Natural killer cell (primary cell): ENCODE measurements around the gene EAF1. TPM values are rescaled to one million over a fixed set of nuclear protein-coding genes. Genes with fewer than 3 reads are reported as not detected.
A peak's percentile ranks its signal among the peaks of the same experiment; 100 is the strongest.
"Not testable (repeated sequence)": the region's sequence is repeated elsewhere in the genome, so short reads cannot be mapped to it uniquely, and the experiment has no call there.

Experiments
- ATAC-seq, 3 donors: fragments of 150-1000 bp in 2 of 3; fragments of 200-7000 bp in 1 of 3; cut with Tn5 transposase; 1 replicate in 1 of 3; 2 replicates in 2 of 3; pipeline ENCODE4 v1.10.0; 2021; ENCODE audit warnings: mild to moderate bottlenecking in 2 of 3, moderate library complexity in 2 of 3
- DNase-seq, 2 donors: peaks; one replicate each; pipeline versions ENCODE4 v3.0.0 to v3.0.0-alpha.2; 2013 to 2021; ENCODE audit warnings: mixed read lengths in 1 of 2
- H3K27ac ChIP-seq: one replicate; pipeline ENCODE4 v1.5.1; 2013; ENCODE audit warnings: mild to moderate bottlenecking, low read length
- H3K27me3 ChIP-seq: one replicate; pipeline ENCODE4 v1.6.1; 2013; ENCODE audit warnings: low read length; ENCODE audit not compliant: control insufficient read depth, insufficient read depth
- H3K36me3 ChIP-seq: one replicate; pipeline ENCODE4 v1.6.1; 2013; ENCODE audit warnings: low read length; ENCODE audit not compliant: control insufficient read depth, insufficient read depth
- H3K4me1 ChIP-seq: one replicate; pipeline ENCODE4 v1.6.1; 2013; ENCODE audit warnings: low read length; ENCODE audit not compliant: control insufficient read depth, insufficient read depth
- H3K4me3 ChIP-seq: one replicate; pipeline ENCODE4 v1.5.1; 2013; ENCODE audit warnings: low read length
- H3K9me3 ChIP-seq: one replicate; pipeline ENCODE4 v1.6.1; 2013; ENCODE audit warnings: low read length; ENCODE audit not compliant: control insufficient read depth, insufficient read depth
- H3K27ac Mint-ChIP-seq, 2 donors: one replicate each; pipeline ENCODE4 v1.8.0; 2022; ENCODE audit warnings: mild to moderate bottlenecking in 2 of 2, mixed read lengths in 2 of 2, moderate library complexity in 1 of 2
- H3K27me3 Mint-ChIP-seq, 2 donors: one replicate each; pipeline ENCODE4 v1.8.0; 2022; ENCODE audit warnings: low read depth in 2 of 2, mixed read lengths in 2 of 2
- H3K36me3 Mint-ChIP-seq: one replicate; pipeline ENCODE4 v1.8.0; 2022; ENCODE audit warnings: mixed read lengths
- H3K4me1 Mint-ChIP-seq, 2 donors: one replicate each; pipeline ENCODE4 v1.8.0; 2022; ENCODE audit warnings: mixed read lengths in 2 of 2
- H3K4me3 Mint-ChIP-seq: one replicate; pipeline ENCODE4 v1.8.0; 2022; ENCODE audit warnings: mild to moderate bottlenecking, moderate library complexity, mixed read lengths
- H3K9me3 Mint-ChIP-seq, 2 donors: one replicate each; pipeline ENCODE4 v1.8.0; 2022; ENCODE audit warnings: mixed read lengths in 2 of 2
- CTCF ChIP-seq: fragments of 200-600 bp; IDR thresholded peaks from one replicate; pipeline ENCODE4 v1.8.0; 2022; ENCODE audit warnings: antibody characterized with exemption
- WGBS: methylation state at CpG from one replicate; pipeline ENCODE4 v1.1.7; 2013; ENCODE audit warnings: missing lambda C conversion rate; ENCODE audit not compliant: insufficient coverage; 5-methylcytosine and 5-hydroxymethylcytosine counted together
- intact Hi-C: fragments of 100-400 bp; cut with micrococcal nuclease; formaldehyde crosslinking; loops from one replicate; pipeline ENCODE4 v1.14.2; 2022
- total RNA-seq, 4 donors: library from RNA; stranded (reverse); fragments of 120-200 nt in 1 of 4; gene quantifications; one replicate each; pipeline versions ENCODE4 v1.2.3 to v1.2.4, GENCODE V29; 2013 to 2022

The EAF1 gene
- total RNA-seq, 3 donors from 2014 or later (not counting 1 experiment from before 2014, with no cell fraction given), result 39.7 to 45.8 (median 41.5) TPM

- H3K9me3 Mint-ChIP-seq, result no peaks in the 10 kb centered on the region
- WGBS, result 92% methylated on average over 7 of the region's 7 CpGs
- no peak for DNase-seq
- no peaks in the 10 kb centered on the region for H3K27me3 ChIP-seq
- intact Hi-C loops, result no loop called here
- no peak for ATAC-seq
- H3K4me3 Mint-ChIP-seq, result no peak overlapping the region
- H3K27ac ChIP-seq, result no peak overlapping the region
- peaks cover 30% of the 10 kb centered on the region for H3K4me1 ChIP-seq
- no peak overlapping the region for H3K27ac Mint-ChIP-seq
- H3K36me3 Mint-ChIP-seq, result peaks cover 6% of the 10 kb centered on the region
- no peak for TF ChIP-seq CTCF
- peaks cover 7% of the 10 kb centered on the region for H3K36me3 ChIP-seq
- H3K9me3 ChIP-seq, result peaks cover 5% of the 10 kb centered on the region
- H3K4me3 ChIP-seq, result no peak overlapping the region
- H3K27me3 Mint-ChIP-seq, result no peaks in the 10 kb centered on the region
- peaks cover 31 to 35% of the 10 kb centered on the region in 2 donors for H3K4me1 Mint-ChIP-seq
These were observed 28.4 kb downstream of the EAF1 start for GRCh38 chr3:15455756-15456155.

- H3K27me3 Mint-ChIP-seq, result no peaks in the 10 kb centered on the region
These were observed 28.9 kb downstream of the EAF1 start for GRCh38 chr3:15456321-15456720.

GRCh38 chr3:15456915-15457314, 29.5 kb downstream of the EAF1 start:
- intact Hi-C loops, H3K36me3 Mint-ChIP-seq, H3K4me3 Mint-ChIP-seq, H3K9me3 ChIP-seq, DNase-seq, H3K9me3 Mint-ChIP-seq, H3K27ac Mint-ChIP-seq, H3K27me3 ChIP-seq, H3K27ac ChIP-seq, H3K4me3 ChIP-seq, H3K36me3 ChIP-seq, H3K27me3 Mint-ChIP-seq, ATAC-seq: not testable (repeated sequence)
- peaks cover 32 to 36% of the 10 kb centered on the region in 2 donors for H3K4me1 Mint-ChIP-seq
- H3K4me1 ChIP-seq, result peaks cover 30% of the 10 kb centered on the region
- over 99% methylated on average over 9 of the region's 10 CpGs for WGBS

More at GRCh38 chr3:15456321-15456720, 28.9 kb downstream of the EAF1 start:
- Mint-ChIP-seq H3K36me3 (peaks cover 6% of the 10 kb centered on the region), H3K27ac (no peak overlapping the region), H3K4me1 (peaks cover 31 to 35% of the 10 kb centered on the region in 2 donors), H3K4me3 (no peak overlapping the region), H3K9me3 (no peaks in the 10 kb centered on the region)
- no peak overlapping the region for H3K27ac ChIP-seq
- H3K4me3 ChIP-seq, result no peak overlapping the region
- peaks cover 5% of the 10 kb centered on the region for H3K9me3 ChIP-seq
- TF ChIP-seq CTCF, result no peak
- peaks cover 30% of the 10 kb centered on the region for H3K4me1 ChIP-seq
- intact Hi-C loops, result no loop called here
- ATAC-seq (no peak), DNase-seq (no peak)
- H3K36me3 ChIP-seq, result peaks cover 7% of the 10 kb centered on the region
- WGBS, result 95% methylated on average over 2 of the region's 2 CpGs
- no peaks in the 10 kb centered on the region for H3K27me3 ChIP-seq

GRCh38 chr3:15458212-15458780, 30.9 kb downstream of the EAF1 start:
- H3K36me3 ChIP-seq, result peaks cover 7% of the 10 kb centered on the region
- Mint-ChIP-seq H3K9me3 (no peaks in the 10 kb centered on the region), H3K4me3 (no peak overlapping the region), H3K36me3 (peaks cover 6% of the 10 kb centered on the region), H3K4me1 (peaks cover 34 to 42% of the 10 kb centered on the region in 2 donors), H3K27me3 (no peaks in the 10 kb centered on the region), H3K27ac (peak overlapping the region; percentile 40 to 60)
- peaks cover 5% of the 10 kb centered on the region for H3K9me3 ChIP-seq
- no peak for ATAC-seq
- H3K27ac ChIP-seq, result no peak overlapping the region
- H3K4me1 ChIP-seq, result peaks cover 36% of the 10 kb centered on the region
- no peaks in the 10 kb centered on the region for H3K27me3 ChIP-seq
- intact Hi-C loops, result no loop called here
- 76% methylated on average over 6 of the region's 7 CpGs for WGBS
- DNase-seq, result no peak
- TF ChIP-seq CTCF, result no peak
- H3K4me3 ChIP-seq, result no peak overlapping the region
